ENCODE results near the gene LARP1B.
A peak's percentile ranks its signal among the peaks of the same experiment; 100 is the strongest.
"Not testable (repeated sequence)": the region's sequence is repeated elsewhere in the genome, so short reads cannot be mapped to it uniquely, and the experiment has no call there.

The LARP1B gene

GRCh38 chr4:128060699-128061565 lies at the start of gene LARP1B:
LARP1B (plus strand) TSS chr4:128061312; CDS start chr4:128074952, 13,640 bp downstream.
- peak; percentile 95 for DNase-seq

DNA sequence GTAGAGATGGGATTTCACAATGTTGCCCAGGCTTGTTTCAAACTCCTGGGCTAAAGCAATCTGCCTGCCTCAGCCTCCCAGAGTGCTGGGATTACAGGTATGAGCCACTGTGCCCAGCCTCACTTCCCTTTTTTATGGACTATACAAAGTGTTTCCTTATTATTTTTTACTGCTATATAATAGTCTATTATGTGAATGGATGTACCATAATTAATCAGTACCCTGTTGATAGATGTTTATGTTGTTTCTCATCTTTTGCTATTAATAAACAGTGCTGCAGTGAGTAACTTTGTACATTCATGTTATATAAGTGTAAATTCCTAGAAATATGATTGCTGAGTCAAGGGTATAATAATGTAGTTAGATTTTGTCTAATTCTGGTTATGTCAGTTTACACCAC lies 35.8 kb upstream of the LARP1B start:
- DNase-seq = no peak

DNA sequence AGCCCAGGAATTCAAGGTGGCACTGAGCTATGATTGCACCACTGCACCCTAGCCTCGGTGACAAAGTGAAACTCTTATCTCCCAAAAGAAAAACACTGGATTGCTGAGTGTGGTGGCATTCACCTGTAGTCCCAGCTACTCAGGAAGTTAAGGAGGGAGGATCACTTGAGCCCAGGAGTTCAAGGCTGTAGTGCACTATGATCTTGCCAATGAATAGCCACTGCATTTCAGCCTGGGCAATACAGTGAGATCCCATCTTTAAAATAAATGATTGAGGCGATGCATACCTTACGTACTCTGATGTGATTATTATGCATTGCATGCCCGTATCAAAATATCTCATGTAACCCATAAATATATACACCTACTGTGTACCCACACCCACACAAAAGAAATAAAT lies 31.2 kb upstream of the LARP1B start:
- DNase-seq = no peak

GRCh38 chr4:128031756-128032384 lies 29.2 kb upstream of the LARP1B start:
- no peak for DNase-seq

DNA sequence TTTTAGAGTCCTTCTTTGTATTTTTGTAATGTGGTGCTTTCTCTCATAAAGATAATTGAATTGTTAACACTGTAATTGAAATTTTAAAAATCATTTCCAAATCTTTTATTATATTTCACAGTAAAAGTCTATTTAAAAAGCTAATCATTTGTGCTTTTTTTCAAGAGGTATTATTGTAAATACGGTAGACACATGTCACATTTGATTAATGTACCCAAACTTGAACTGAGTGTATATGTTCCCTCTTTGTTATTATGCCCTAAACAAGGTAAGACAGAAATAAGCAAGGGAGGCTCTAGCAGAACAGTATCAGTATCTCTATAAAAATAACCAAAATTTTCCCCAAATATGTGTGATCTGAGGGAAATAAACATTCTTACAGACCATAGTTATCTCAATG lies 21.5 kb upstream of the LARP1B start:
- DNase-seq = no peak

GRCh38 chr4:128047019-128047418 lies 14.1 kb upstream of the LARP1B start:
- DNase-seq = not testable (repeated sequence)

DNA sequence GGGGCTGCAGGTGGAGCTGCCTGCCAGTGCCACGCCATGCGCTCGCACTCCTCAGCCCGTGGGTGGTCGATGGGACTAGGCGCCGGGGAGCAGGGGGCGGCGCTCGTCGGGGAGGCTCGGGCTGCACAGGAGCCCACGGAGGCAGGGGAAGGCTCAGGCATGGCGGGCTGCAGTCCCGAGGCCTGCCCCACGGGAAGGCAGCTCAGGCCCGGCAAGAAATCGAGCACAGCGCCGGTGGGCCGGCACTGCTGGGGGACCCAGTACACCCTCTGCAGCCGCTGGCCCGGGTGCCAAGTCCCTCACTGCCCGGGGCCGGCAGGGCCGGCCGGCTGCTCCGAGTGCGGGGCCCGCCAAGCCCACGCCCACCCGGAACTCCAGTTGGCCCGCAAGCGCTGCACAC lies 13.6 kb upstream of the LARP1B start:
- not testable (repeated sequence) for DNase-seq

DNA sequence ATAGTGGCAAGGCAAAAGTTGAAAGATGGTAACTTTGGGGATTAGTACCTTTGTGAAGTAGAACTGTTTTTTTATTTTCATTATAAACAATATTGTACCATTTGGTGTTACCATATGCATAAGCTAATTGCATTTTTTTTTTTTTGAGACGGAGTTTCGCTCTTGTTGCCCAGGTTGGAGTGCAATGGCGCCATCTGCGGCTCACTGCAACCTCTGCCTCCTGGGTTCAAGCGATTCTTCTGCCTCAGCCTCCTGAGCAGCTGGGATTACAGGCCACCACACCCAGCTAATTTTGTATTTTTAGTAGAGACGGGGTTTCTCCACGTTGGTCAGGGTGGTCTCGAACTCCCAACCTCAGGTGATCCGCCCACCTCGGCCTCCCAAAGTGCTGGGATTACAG lies 9.9 kb upstream of the LARP1B start:
- peak; percentile 46 for DNase-seq

DNA sequence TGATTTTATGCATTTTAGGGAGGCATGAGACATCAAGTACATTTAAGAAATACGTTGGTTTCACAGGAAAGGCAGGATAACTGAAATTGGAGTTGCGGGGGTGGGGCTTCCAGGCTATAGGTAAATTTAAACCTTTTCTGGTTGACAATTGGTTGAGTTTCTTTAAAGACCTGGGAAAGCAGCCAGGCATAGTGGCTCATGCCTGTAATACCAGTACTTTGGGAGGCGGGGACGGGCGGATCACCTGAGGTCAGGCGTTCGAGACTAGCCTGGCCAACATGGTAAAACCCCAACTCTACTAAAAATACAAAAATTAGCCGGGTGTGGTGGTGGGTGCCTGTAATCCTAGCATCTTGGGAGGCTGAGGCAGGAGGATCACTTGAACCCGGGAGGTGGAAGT lies 6.2 kb upstream of the LARP1B start:
- DNase-seq = not testable (repeated sequence)

DNA sequence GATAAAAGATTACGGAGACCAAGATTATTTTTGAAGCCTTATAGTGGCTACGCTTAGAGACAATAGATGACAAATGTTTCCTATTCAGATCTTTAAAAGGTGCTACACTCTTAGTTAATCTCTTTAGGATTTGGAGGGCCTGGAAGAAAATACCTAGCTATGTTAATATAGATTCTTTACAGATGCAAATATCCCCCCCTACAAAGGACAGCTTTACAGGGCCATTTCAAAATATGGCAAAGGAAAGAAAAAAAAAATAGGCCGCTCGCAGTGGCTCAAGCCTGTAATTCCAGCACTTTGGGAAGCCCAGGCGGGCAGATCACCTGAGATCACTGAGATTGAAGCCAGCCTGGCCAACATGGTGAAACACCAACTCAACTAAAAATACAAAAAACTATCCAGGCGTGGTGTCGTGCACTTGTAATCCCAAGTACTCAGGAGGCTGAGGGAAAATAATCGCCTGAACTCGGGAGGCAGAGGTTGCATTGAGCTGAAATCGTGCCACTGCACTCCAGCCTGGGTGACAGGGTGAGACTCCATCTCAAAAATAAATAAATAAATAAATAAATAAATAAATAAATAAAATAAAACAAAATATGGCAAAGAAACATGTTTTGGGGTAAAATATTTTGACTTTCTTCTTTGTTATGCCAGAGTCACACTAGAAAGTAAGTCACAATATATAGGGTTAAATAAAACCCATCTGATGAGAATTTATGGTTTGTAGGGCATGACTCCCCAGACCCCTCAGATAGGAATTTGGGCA lies 5.5 kb upstream of the LARP1B start:
- DNase-seq = not testable (repeated sequence)

DNA sequence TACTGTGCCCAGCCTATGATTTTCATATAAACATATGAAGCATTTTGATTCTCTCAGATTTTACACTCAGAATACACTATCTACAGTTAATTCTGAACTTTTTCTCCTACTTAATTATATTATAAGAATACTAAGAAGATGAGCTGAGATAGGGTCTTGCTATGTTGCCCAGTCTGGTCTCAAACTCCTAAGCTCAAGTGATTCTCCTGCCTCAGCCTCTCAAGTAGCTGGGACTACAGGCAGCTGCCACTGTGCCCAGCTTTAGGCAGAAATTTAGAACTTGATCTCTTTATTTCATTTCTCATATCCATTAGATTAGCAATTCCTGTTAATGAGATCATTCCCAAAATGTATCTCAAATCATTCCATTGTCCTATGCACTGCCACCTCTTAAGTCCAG lies 4.7 kb upstream of the LARP1B start:
- no peak for DNase-seq

DNA sequence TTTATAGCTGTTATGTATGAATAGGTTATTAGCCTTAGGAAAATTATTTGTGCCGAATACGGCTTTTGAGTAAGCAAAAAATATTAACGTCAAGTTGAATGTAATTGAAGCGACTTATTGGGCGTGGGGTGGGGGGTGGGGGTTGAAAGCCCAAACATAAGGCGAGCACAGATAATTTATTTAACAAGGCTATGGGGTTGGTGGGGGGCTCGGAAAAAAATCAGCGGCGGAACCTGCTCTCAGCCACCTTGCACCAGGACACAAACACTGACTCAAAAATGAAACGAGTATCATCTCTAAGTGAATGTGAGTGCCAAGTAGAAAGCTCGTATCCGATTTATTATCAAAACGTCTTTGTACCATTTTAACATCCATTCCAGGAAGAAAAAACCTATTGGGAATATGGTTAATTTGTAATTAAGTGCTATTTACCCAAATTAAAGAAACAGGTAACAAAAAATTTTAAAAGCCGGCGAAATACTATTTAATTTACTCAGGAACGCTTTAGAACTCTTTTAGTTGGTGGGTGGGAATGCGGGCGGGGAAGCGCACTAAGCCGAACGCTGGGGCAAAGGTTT lies 902 bp upstream of the LARP1B start:
- DNase-seq = no peak

GRCh38 chr4:128061566-128062536 lies 739 bp downstream of the LARP1B start:
- DNase-seq = peak; percentile 66

- DNase-seq = not testable (repeated sequence)
Observed at GRCh38 chr4:128066453-128066820, 5.3 kb downstream of the LARP1B start.

DNA sequence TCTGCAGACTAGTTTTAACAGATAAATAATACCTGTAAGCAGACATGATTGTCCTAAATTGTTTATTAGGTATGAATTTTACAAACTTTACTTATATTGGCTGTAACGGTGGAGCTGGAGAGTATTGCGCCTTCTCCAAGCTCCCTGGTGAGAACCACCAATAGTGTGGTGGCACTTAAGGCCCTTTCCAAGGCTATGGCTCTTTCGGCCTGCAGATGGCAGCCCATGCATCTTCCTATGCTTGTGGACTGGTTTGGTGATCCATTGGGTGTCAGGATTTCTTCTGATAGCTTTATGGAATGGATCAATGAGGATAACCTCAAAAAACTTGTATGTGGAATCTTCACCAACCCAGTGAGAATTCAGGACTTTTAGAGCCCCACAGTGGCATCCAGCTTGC lies 7.8 kb downstream of the LARP1B start:
- DNase-seq = peak; percentile 64

DNA sequence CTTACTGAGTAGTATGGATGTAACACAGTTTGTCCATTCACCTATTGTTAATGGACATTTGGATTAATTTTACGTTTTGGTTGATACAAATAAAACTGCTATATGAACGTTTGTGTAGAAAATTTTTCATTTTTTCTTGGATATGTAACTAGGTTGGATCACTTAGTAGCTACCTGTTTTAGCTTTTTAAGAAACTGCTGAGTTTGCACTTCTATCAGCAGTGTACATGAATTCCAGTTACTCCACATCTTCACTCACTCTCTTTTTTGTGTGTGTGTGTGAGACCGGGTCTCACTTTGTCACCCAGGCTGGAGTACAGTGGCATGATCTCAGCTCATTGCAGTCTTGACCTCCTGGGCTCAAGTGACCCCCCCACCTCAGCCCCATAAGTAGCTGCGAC lies 15.4 kb downstream of the LARP1B start:
- DNase-seq = no peak

DNA sequence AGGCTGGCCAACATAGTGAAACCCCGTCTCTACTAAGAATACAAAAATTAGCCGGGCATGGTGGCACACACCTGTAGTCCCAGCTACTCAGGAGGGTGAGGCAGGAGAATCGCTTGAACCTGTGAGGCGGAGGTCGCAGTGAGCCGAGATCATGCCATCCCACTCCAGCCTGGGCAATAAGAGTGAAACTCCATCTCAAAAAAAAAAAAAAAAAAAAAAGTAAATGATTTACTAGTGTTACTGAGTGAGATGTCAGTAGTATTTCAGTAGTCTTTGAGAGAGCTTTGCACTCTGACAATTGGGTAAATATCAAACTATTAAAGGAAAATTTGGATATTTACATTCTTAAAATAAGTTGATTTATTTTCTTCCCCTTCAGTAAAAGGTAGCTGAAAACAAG lies 34.2 kb downstream of the LARP1B start:
- DNase-seq = not testable (repeated sequence)

DNA sequence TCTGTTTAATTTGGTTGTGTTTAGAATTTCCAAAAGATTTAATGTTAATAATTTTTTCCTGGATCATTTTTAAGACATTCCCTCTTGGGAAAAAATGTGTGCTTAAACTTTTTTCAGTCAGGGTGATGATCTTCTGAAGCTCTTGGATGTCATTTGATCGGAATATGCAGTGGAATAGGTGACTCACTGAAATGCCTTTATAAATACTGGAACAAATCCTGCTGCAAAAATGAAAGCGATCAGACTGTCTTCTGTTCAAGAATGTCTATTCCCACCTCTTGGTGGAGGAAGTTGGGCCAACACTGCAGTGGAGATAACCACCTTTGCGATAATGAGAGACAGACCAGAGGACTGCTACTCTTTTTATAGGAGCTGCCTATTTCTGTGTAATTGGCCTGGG lies 46.7 kb downstream of the LARP1B start:
- DNase-seq = no peak

DNA sequence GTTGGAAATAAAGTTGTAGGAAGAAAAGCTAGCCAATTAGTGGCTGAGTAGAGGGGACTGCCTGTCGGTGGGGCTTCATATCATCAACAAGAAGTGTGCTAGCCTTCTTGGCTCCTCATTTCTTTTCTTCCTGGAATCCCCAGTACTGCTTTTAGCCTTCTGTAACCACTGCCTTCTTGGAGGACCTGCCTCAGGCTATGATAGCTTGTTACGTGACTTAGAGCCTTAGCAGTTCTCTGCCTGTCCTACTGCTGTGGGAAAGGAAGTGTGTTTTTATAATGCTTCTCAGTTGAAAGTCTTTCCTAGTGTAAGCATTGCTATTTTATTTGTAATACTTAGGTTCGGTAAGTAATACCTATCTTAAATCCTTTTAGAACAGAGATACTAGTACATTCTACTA lies 61.9 kb downstream of the LARP1B start:
- no peak for DNase-seq

DNA sequence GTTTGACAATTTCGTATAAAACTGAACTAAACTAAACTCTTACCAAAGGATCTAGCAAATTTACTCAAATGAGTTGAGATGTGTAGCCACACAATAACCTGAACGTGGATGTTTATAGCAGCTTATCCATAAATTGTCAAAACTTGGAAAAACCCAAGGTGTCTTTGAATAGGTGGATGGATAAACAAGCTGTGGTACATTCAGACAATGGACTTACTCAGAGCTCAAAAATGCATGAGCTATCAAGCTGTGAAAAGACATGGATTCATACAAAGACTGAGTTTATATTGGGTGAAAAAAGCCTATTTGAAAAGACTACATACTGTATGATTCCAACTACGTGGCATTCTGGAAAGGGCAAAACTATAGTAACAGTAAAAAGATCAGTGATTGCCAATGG lies 69.5 kb downstream of the LARP1B start:
- DNase-seq = no peak

DNA sequence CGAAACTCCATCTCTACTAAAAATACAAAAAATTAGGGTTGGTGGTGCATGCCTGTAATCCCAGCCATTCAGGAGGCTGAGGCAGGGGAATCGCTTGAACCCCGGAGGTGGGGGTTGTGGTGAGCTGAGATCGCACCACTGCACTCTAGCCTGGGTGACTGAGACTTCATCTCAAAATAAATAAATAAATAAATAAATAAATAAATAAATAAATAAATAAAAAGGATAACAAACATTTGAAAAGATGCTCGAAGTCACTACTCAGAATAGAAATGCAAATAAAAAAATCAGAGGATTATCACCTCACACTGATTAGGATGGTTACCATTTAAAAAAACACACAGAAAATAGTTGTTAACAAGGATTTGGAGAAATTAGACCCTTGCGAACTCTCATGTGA lies 73.8 kb downstream of the LARP1B start:
- no peak for DNase-seq

GRCh38 chr4:128135391-128135790 lies 74.3 kb downstream of the LARP1B start:
- no peak for DNase-seq
